HEK293T (cell line): ENCODE data around the gene C15orf40.

Source experiments
- CTCF ChIA-PET: fragments of 350-600 bp; formaldehyde crosslinking; extraction: SDS; loops from one replicate; lab custom pipeline; 2021; ENCODE audit warnings: antibody characterized with exemption, inconsistent platforms; lab: Yijun Ruan, JAX
- POLR2A ChIA-PET: fragments of 350-600 bp; formaldehyde crosslinking; extraction: SDS; loops from one replicate; lab custom pipeline; 2020; ENCODE audit warnings: antibody characterized with exemption, inconsistent platforms; lab: Yijun Ruan, JAX
- DNase-seq: peaks from one replicate; pipeline ENCODE4 v3.0.0; 2012; ENCODE audit warnings: mixed read lengths; ENCODE audit errors: extremely low spot score
- ARNT ChIP-seq: fragments of 450-650 bp; IDR thresholded peaks from 2 replicates; pipeline ENCODE4 v1.6.1; 2017; ENCODE audit warnings: mild to moderate bottlenecking
- BHLHE40 ChIP-seq: fragments of 450-650 bp; IDR thresholded peaks from 2 replicates; pipeline ENCODE4 v1.6.1; 2016; ENCODE audit warnings: mild to moderate bottlenecking, moderate library complexity, borderline replicate concordance
- CTBP1 ChIP-seq: fragments of 450-650 bp; IDR thresholded peaks from 2 replicates; pipeline ENCODE4 v1.6.1; 2016; ENCODE audit warnings: borderline replicate concordance
- ELF4 ChIP-seq: fragments of 450-650 bp; IDR thresholded peaks from 2 replicates; pipeline ENCODE4 v1.6.1; 2017; ENCODE audit warnings: antibody characterized with exemption
- FOXA1 ChIP-seq: fragments of 450-650 bp; IDR thresholded peaks from 2 replicates; pipeline ENCODE4 v1.6.1; 2016; ENCODE audit warnings: mild to moderate bottlenecking
- FOXK2 ChIP-seq: fragments of 450-650 bp; IDR thresholded peaks from 2 replicates; pipeline ENCODE4 v1.6.1; 2016; ENCODE audit warnings: mild to moderate bottlenecking
- FOXM1 ChIP-seq: fragments of 450-650 bp; IDR thresholded peaks from 2 replicates; pipeline ENCODE4 v1.6.1; 2017; ENCODE audit warnings: mild to moderate bottlenecking, borderline replicate concordance
- HDGF ChIP-seq: fragments of 450-650 bp; IDR thresholded peaks from 2 replicates; pipeline ENCODE4 v1.6.1; 2017; ENCODE audit warnings: antibody characterized with exemption, borderline replicate concordance
- L3MBTL2 ChIP-seq: fragments of 450-650 bp; conservative IDR thresholded peaks from 2 replicates; pipeline ENCODE4 v1.6.1; 2016; ENCODE audit warnings: mild to moderate bottlenecking
- LEF1 ChIP-seq: fragments of 450-650 bp; IDR thresholded peaks from 2 replicates; pipeline ENCODE4 v1.6.1; 2017; ENCODE audit warnings: mild to moderate bottlenecking, borderline replicate concordance
- NFRKB ChIP-seq: fragments of 450-650 bp; IDR thresholded peaks from 2 replicates; pipeline ENCODE4 v1.6.1; 2016; ENCODE audit warnings: mild to moderate bottlenecking, moderate library complexity
- SP1 ChIP-seq: fragments of 450-650 bp; IDR thresholded peaks from 2 replicates; pipeline ENCODE4 v1.6.1; 2017
- SUZ12 ChIP-seq: fragments of 450-650 bp; IDR thresholded peaks from 2 replicates; pipeline ENCODE4 v1.6.1; 2016; ENCODE audit warnings: mild to moderate bottlenecking
- TARDBP ChIP-seq: fragments of 450-650 bp; IDR thresholded peaks from 2 replicates; pipeline ENCODE4 v1.6.1; 2016
- ZNF384 ChIP-seq: fragments of 450-650 bp; IDR thresholded peaks from 2 replicates; pipeline ENCODE4 v1.6.1; 2016
- TF ChIP-seq, protein P1 (sequence below): fragments of 450-650 bp; IDR thresholded peaks from 2 replicates; pipeline ENCODE4 v1.6.1; 2016

C15orf40 gene

DNA sequence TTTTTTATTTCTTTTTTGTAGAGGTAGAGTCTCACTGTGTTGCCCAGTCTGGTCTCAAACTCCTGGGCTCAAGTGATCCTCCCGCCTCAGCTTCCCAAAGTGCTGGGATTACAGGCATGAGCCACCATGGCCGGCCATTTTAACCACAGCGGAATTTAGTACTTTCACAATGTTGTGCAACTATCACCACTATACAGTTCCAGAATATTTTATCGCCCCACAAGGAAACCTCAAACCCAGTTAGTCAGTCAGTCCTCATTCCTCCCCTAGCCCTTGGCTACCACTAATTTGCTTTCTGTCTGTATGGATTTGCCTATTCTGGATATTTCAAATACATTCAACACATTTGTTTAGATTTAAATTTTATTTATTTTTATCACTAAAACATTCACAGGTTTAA is 43.4 kb downstream of the C15orf40 start:
- CTCF ChIA-PET: no interaction called here
- no peak for DNase-seq
- TF ChIP-seq ARNT: no peak
- no peak for TF ChIP-seq TARDBP
- POLR2A ChIA-PET: no interaction called here

GRCh38 chr15:82966671-82967071 is 44.8 kb downstream of the C15orf40 start:
- POLR2A ChIA-PET: no interaction called here
- CTCF ChIA-PET: no interaction called here

DNA sequence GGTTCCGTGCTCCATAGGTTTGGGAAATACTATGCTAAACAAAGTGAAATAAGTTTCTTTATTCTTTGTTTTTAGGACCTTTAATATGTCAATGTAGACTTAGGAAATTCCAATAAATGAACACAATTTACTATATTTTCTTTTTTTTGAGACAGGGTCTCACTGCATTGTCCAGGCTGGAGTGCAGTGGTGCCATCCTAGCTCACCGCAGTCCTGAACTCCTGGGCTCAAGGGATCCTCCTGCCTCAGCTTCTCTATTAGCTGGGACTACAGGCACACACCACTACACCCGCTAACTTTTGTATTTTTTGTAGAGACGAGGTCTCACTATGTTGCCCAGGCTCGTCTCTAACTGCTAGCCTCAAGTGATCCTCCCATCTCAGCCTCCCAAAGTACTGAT is 46.5 kb downstream of the C15orf40 start:
- POLR2A ChIA-PET: no interaction called here
- CTCF ChIA-PET: no interaction called here
- DNase-seq: no peak
- TF ChIP-seq FOXK2 (no peak), NFRKB (no peak), SP1 (no peak), ZNF384 (no peak), CTBP1 (no peak), BHLHE40 (no peak)
- TF ChIP-seq, protein P1, sequence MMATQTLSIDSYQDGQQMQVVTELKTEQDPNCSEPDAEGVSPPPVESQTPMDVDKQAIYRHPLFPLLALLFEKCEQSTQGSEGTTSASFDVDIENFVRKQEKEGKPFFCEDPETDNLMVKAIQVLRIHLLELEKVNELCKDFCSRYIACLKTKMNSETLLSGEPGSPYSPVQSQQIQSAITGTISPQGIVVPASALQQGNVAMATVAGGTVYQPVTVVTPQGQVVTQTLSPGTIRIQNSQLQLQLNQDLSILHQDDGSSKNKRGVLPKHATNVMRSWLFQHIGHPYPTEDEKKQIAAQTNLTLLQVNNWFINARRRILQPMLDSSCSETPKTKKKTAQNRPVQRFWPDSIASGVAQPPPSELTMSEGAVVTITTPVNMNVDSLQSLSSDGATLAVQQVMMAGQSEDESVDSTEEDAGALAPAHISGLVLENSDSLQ: no peak

More at GRCh38 chr15:82966671-82967071, 44.8 kb downstream of the C15orf40 start:
- no peak for DNase-seq
- TF ChIP-seq SUZ12 (no peak), ELF4 (no peak), TARDBP (no peak), ARNT (no peak), BHLHE40 (no peak), CTBP1 (no peak), NFRKB (no peak), HDGF (no peak), FOXM1 (no peak), FOXA1 (no peak), SP1 (no peak)
- TF ChIP-seq, protein P1: no peak

- ChIA-PET POLR2A (interaction anchor here (1.4 kb wide), 1 partner anchor 22 kb away, joined by 5 read pairs; the partner anchor contains the start of gene RAMAC), CTCF (no interaction called here)
- no peak for DNase-seq
- no peak for TF ChIP-seq ZNF384
- TF ChIP-seq FOXK2: no peak
- TF ChIP-seq HDGF: no peak
Measured at GRCh38 chr15:82963471-82964341, 47.7 kb downstream of the C15orf40 start.

DNA sequence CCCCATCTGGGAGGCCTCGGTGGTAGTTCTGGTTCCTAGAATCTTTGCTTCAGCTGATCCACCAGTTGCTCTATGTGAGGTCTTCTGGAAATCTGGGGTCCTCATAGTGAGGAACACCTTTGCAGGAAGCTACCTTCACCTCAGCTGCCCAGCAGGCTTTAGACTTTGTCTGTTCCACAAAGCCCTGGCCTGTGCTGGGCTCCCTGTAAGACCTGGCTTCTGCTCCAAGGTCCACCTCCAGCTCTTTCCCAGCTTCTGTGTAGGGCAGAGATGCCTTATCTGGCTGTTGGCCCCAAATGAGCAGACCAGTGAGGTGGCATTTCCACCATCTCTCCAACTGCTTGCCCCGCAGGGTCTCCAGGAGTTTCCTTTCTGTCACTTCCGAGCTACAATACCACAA is 50.7 kb downstream of the C15orf40 start:
- ChIA-PET POLR2A (interaction anchor here (1.5 kb wide), 1 partner anchor 11 kb away, joined by 3 read pairs; no protein-coding TSS in a partner anchor), CTCF (no interaction called here)
- TF ChIP-seq ZNF384 (no peak), SUZ12 (no peak), SP1 (no peak), FOXK2 (no peak), HDGF (no peak), LEF1 (no peak), ELF4 (no peak), L3MBTL2 (no peak), TARDBP (no peak), ARNT (no peak), BHLHE40 (no peak), FOXM1 (no peak), NFRKB (no peak), CTBP1 (no peak), FOXA1 (no peak)
- TF ChIP-seq, protein P1: no peak
- DNase-seq: no peak

GRCh38 chr15:82959423-82959822 is 52.0 kb downstream of the C15orf40 start:
- no peak for DNase-seq
- ChIA-PET POLR2A (no interaction called here), CTCF (no interaction called here)
- TF ChIP-seq SP1: no peak
- TF ChIP-seq FOXK2: no peak
- TF ChIP-seq TARDBP: no peak
- TF ChIP-seq LEF1: no peak
- no peak for TF ChIP-seq CTBP1
- no peak for TF ChIP-seq ELF4
- no peak for TF ChIP-seq BHLHE40
- TF ChIP-seq, protein P1: no peak
- TF ChIP-seq NFRKB: no peak
- no peak for TF ChIP-seq ARNT
- no peak for TF ChIP-seq FOXA1
- no peak for TF ChIP-seq ZNF384
